Mesenchymal stem cell (in vitro differentiated cells and primary cell): ENCODE measurements around the gene LRRC52. TPM values are rescaled to one million over a fixed set of nuclear protein-coding genes. Genes with fewer than 3 reads are reported as not detected.

Experiments
- DNase-seq: peaks from one replicate; pipeline ENCODE4 v3.0.0-alpha.2; 2013
- H2AFZ ChIP-seq: one replicate; pipeline ENCODE4 v1.6.1; 2013; ENCODE audit warnings: low read depth, mild to moderate bottlenecking, control low read depth, inconsistent platforms, low read length, moderate library complexity
- H2AK5ac ChIP-seq: 2 replicates; pipeline ENCODE4 v1.6.1; 2013; ENCODE audit warnings: low read length, moderate library complexity, mild to moderate bottlenecking, inconsistent platforms; ENCODE audit not compliant: severe bottlenecking
- H2BK120ac ChIP-seq: one replicate; pipeline ENCODE4 v1.6.1; 2013; ENCODE audit warnings: low read depth, mild to moderate bottlenecking, inconsistent platforms, low read length, moderate library complexity
- H2BK12ac ChIP-seq, 2 experiments: one replicate each; pipeline ENCODE4 v1.6.1; 2013; ENCODE audit warnings: inconsistent platforms in 2 of 2, low read length in 2 of 2, mild to moderate bottlenecking in 2 of 2, moderate library complexity in 2 of 2, control low read depth in 1 of 2
- H2BK15ac ChIP-seq: one replicate; pipeline ENCODE4 v1.6.1; 2013; ENCODE audit warnings: mild to moderate bottlenecking, low read depth, inconsistent platforms; ENCODE audit not compliant: poor library complexity, severe bottlenecking
- H2BK5ac ChIP-seq: 2 replicates; pipeline ENCODE4 v1.6.1; 2013; ENCODE audit warnings: low read depth, mild to moderate bottlenecking, low read length, control low read depth, inconsistent platforms; ENCODE audit not compliant: poor library complexity, severe bottlenecking
- H3K14ac ChIP-seq, 2 experiments: one replicate each; pipeline ENCODE4 v1.6.1; 2013; ENCODE audit warnings: inconsistent platforms in 2 of 2, low read length in 2 of 2, control low read depth in 1 of 2, mild to moderate bottlenecking in 1 of 2, moderate library complexity in 1 of 2
- H3K18ac ChIP-seq, 2 experiments: one replicate each; pipeline ENCODE4 v1.6.1; 2013; ENCODE audit warnings: inconsistent platforms in 2 of 2, low read length in 2 of 2, control low read depth in 1 of 2, low read depth in 1 of 2, mild to moderate bottlenecking in 1 of 2
- H3K23ac ChIP-seq, 2 experiments: one replicate each; pipeline ENCODE4 v1.6.1; 2013; ENCODE audit warnings: inconsistent platforms in 2 of 2, low read length in 2 of 2, mild to moderate bottlenecking in 2 of 2, moderate library complexity in 2 of 2, control low read depth in 1 of 2
- H3K27ac ChIP-seq: 2 replicates; pipeline ENCODE4 v1.5.1; 2013; ENCODE audit warnings: mild to moderate bottlenecking, moderate library complexity, low read length, control low read depth, inconsistent platforms; ENCODE audit not compliant: poor library complexity, severe bottlenecking
- H3K27me3 ChIP-seq, 2 experiments: 2 replicates each; pipeline versions ENCODE4 v1.6.1 to v1.7.0; 2013; ENCODE audit warnings: low read length in 2 of 2, mild to moderate bottlenecking in 2 of 2, moderate library complexity in 2 of 2, control low read depth in 1 of 2, inconsistent platforms in 1 of 2; ENCODE audit not compliant: control insufficient read depth in 1 of 2, insufficient read depth in 1 of 2
- H3K36me3 ChIP-seq, 2 experiments: 2 replicates each; pipeline versions ENCODE4 v1.6.1 to v1.7.0; 2013; ENCODE audit warnings: low read length in 2 of 2, control low read depth in 1 of 2, inconsistent platforms in 1 of 2, low read depth in 1 of 2, mild to moderate bottlenecking in 1 of 2; ENCODE audit not compliant: insufficient read depth in 2 of 2, control insufficient read depth in 1 of 2
- H3K4ac ChIP-seq, 2 experiments: one replicate each; pipeline ENCODE4 v1.6.1; 2013; ENCODE audit warnings: inconsistent platforms in 2 of 2, low read length in 2 of 2, mild to moderate bottlenecking in 2 of 2, moderate library complexity in 2 of 2, control low read depth in 1 of 2, low read depth in 1 of 2
- H3K4me1 ChIP-seq: 2 replicates; pipeline ENCODE4 v1.6.1; 2013; ENCODE audit warnings: low read depth, low read length, control low read depth; ENCODE audit not compliant: control insufficient read depth, insufficient read depth
- H3K4me2 ChIP-seq: 2 replicates; pipeline ENCODE4 v1.6.1; 2013; ENCODE audit warnings: low read length, mild to moderate bottlenecking, inconsistent platforms; ENCODE audit not compliant: poor library complexity, severe bottlenecking
- H3K4me3 ChIP-seq, 2 experiments: 2 replicates each; pipeline versions ENCODE4 v1.5.1 to v1.7.0; 2013; ENCODE audit warnings: low read length in 2 of 2, mild to moderate bottlenecking in 2 of 2, control low read depth in 1 of 2, low read depth in 1 of 2; ENCODE audit not compliant: insufficient read depth in 1 of 2
- H3K79me1 ChIP-seq: replicated peaks from 2 replicates; pipeline ENCODE4 v1.6.1; 2013; ENCODE audit warnings: mild to moderate bottlenecking, control low read depth, low read length, inconsistent platforms; ENCODE audit not compliant: poor library complexity, severe bottlenecking
- H3K9ac ChIP-seq: 2 replicates; pipeline ENCODE4 v1.7.0; 2013; ENCODE audit warnings: mild to moderate bottlenecking, low read length, moderate library complexity
- H3K9me3 ChIP-seq: 2 replicates; pipeline ENCODE4 v1.7.0; 2013; ENCODE audit warnings: mild to moderate bottlenecking, low read length; ENCODE audit not compliant: control insufficient read depth
- H4K8ac ChIP-seq: one replicate; pipeline ENCODE4 v1.6.1; 2013; ENCODE audit warnings: inconsistent platforms, mild to moderate bottlenecking, low read length, moderate library complexity
- H4K91ac ChIP-seq: one replicate; pipeline ENCODE4 v1.6.1; 2013; ENCODE audit warnings: mild to moderate bottlenecking, low read length, inconsistent platforms
- WGBS: methylation state at CpG from one replicate; pipeline ENCODE4 v1.1.7; 2013; ENCODE audit warnings: mixed read lengths; 5-methylcytosine and 5-hydroxymethylcytosine counted together
- polyA plus RNA-seq, 2 experiments: library from polyadenylated mRNA; stranded (reverse); fragments of 200-250 nt; gene quantifications; one replicate each; pipeline ENCODE4 v1.2.3, GENCODE V29; 2013

LRRC52 gene
- polyA plus RNA-seq (2013, experiment 1 of 2), result not detected
- not detected for polyA plus RNA-seq (2013, experiment 2 of 2)

- Histone ChIP-seq H3K18ac (no peak within 1 kb of the TSS), H3K9ac (no peak within 1 kb of the TSS), H3K4me1 (no peaks in the 10 kb centered on the region), H3K4me2 (no peak within 1 kb of the TSS), H3K4me3 (no peak within 1 kb of the TSS), H3K36me3 (no peaks in the 10 kb centered on the region), H3K4ac (no peak within 1 kb of the TSS), H3K79me1 (no peaks in the 10 kb centered on the region), H3K14ac (no peak within 1 kb of the TSS), H3K9me3 (no peaks in the 10 kb centered on the region), H3K23ac (no peak within 1 kb of the TSS), H2AK5ac (no peak within 1 kb of the TSS), H2BK120ac (peak within 1 kb of the TSS; percentile 30), H2BK12ac (no peak within 1 kb of the TSS), H2BK5ac (no peak within 1 kb of the TSS), H3K27ac (no peak within 1 kb of the TSS), H4K8ac (no peak within 1 kb of the TSS), H2AFZ (no peak within 1 kb of the TSS), H4K91ac (no peak within 1 kb of the TSS), H3K27me3 (peaks cover 38 to 40% of the 10 kb centered on the region in 2 experiments), H2BK15ac (no peak within 1 kb of the TSS)
- no peak for DNase-seq
- 42% methylated on average over 11 of the region's 12 CpGs for WGBS
These were observed at the start of gene LRRC52 for GRCh38 chr1:165543532-165544438. Gene LRRC52, plus strand, starts transcription at chr1:165544000. Its CDS starts 297 bp downstream, at chr1:165544297.

- no peak overlapping the region for H2BK5ac ChIP-seq
- H3K4me3 ChIP-seq, result no peak overlapping the region
- no peak overlapping the region for H2AFZ ChIP-seq
- H3K36me3 ChIP-seq, result no peaks in the 10 kb centered on the region
- no peak overlapping the region for H2BK12ac ChIP-seq
- peaks cover 14 to 24% of the 10 kb centered on the region in 2 experiments for H3K27me3 ChIP-seq
- DNase-seq, result no peak
- no peak overlapping the region for H2BK15ac ChIP-seq
- no peak overlapping the region for H2BK120ac ChIP-seq
- H3K4me2 ChIP-seq, result no peak overlapping the region
- H3K27ac ChIP-seq, result no peak overlapping the region
- H3K18ac ChIP-seq, result no peak overlapping the region
- H2AK5ac ChIP-seq, result no peak overlapping the region
- no peak overlapping the region for H3K23ac ChIP-seq
- no peaks in the 10 kb centered on the region for H3K9me3 ChIP-seq
- no peak overlapping the region for H3K9ac ChIP-seq
- H3K4me1 ChIP-seq, result peaks cover 2% of the 10 kb centered on the region
- no peak overlapping the region for H4K8ac ChIP-seq
- no peak overlapping the region for H3K4ac ChIP-seq
- WGBS, result 46% methylated on average over 3 of the region's 5 CpGs
- no peak overlapping the region for H4K91ac ChIP-seq
- H3K79me1 ChIP-seq, result no peaks in the 10 kb centered on the region
- peak overlapping the region in 1 of 2 experiments; percentile 39 for H3K14ac ChIP-seq
These were observed 48.6 kb upstream of the LRRC52 start for GRCh38 chr1:165494949-165495857.

DNA sequence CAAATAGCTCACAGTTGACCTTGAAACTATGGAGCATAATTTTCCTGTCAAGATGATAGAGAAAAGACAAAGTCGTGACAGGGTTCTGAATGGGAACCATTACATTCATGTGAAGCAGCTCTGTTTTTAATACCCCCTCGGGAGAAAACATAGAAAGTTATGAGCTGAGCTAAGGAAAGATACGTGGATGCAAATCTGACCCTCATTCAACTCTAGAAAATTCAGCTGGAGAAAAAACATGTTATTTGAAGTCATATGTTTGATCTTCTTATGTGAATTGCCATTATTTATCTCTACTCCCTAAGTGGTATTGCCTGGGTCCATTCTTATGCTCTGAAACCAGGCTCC, 48.0 kb upstream of the LRRC52 start:
- Histone ChIP-seq H3K4ac (no peak overlapping the region), H3K27ac (no peak overlapping the region), H2BK120ac (no peak overlapping the region), H3K23ac (no peak overlapping the region), H2BK15ac (no peak overlapping the region), H3K18ac (no peak overlapping the region), H3K14ac (no peak overlapping the region), H3K4me2 (no peak overlapping the region), H3K4me1 (peaks cover 2% of the 10 kb centered on the region), H4K8ac (no peak overlapping the region), H3K36me3 (no peaks in the 10 kb centered on the region), H3K4me3 (no peak overlapping the region), H3K9ac (no peak overlapping the region), H2BK12ac (no peak overlapping the region), H3K9me3 (no peaks in the 10 kb centered on the region), H2AK5ac (no peak overlapping the region), H2AFZ (no peak overlapping the region), H3K27me3 (peaks cover 14 to 24% of the 10 kb centered on the region in 2 experiments), H2BK5ac (no peak overlapping the region), H3K79me1 (no peaks in the 10 kb centered on the region), H4K91ac (no peak overlapping the region)
- 22% methylated on average over 2 of the region's 3 CpGs for WGBS
- no peak for DNase-seq

- Histone ChIP-seq H2BK120ac (no peak overlapping the region), H2BK5ac (no peak overlapping the region), H4K8ac (no peak overlapping the region), H3K9me3 (no peaks in the 10 kb centered on the region), H2AK5ac (no peak overlapping the region), H3K27me3 (peaks cover 14 to 24% of the 10 kb centered on the region in 2 experiments), H3K14ac (no peak overlapping the region), H4K91ac (no peak overlapping the region), H3K79me1 (no peaks in the 10 kb centered on the region), H3K4me2 (no peak overlapping the region), H3K36me3 (no peaks in the 10 kb centered on the region), H3K18ac (no peak overlapping the region), H3K9ac (no peak overlapping the region), H3K23ac (no peak overlapping the region), H2BK15ac (no peak overlapping the region), H3K4me1 (peaks cover 2% of the 10 kb centered on the region), H2AFZ (no peak overlapping the region), H2BK12ac (no peak overlapping the region), H3K27ac (no peak overlapping the region), H3K4me3 (no peak overlapping the region), H3K4ac (no peak overlapping the region)
- WGBS, result no CpG with 5 or more reads among the region's 1 CpG
- DNase-seq, result peak; percentile 35
These were observed 47.3 kb upstream of the LRRC52 start for GRCh38 chr1:165496501-165496900.
